H9 (cell line): ENCODE data around the gene STT3A. TPM values are rescaled to one million over a fixed set of nuclear protein-coding genes. Genes with fewer than 3 reads are reported as not detected.

ENCODE experiments used
- DNase-seq: peaks from one replicate; pipeline ENCODE4 v3.0.0-alpha.2; 2017
- H2AFZ ChIP-seq: one replicate; pipeline ENCODE4 v1.6.1; 2013; ENCODE audit warnings: mild to moderate bottlenecking, low read length, control low read depth, moderate library complexity
- H2AK5ac ChIP-seq: 2 replicates; pipeline ENCODE4 v1.6.1; 2013; ENCODE audit warnings: low read length, control low read depth, mixed read lengths; ENCODE audit not compliant: insufficient read length
- H2BK120ac ChIP-seq: one replicate; pipeline ENCODE4 v1.6.1; 2013; ENCODE audit warnings: low read depth, mild to moderate bottlenecking, low read length, control low read depth, inconsistent platforms; ENCODE audit not compliant: poor library complexity, severe bottlenecking
- H2BK12ac ChIP-seq: 2 replicates; pipeline ENCODE4 v1.6.1; 2013; ENCODE audit warnings: low read length, control low read depth, mixed read lengths, low read depth; ENCODE audit not compliant: insufficient read length
- H2BK15ac ChIP-seq: 2 replicates; pipeline ENCODE4 v1.6.1; 2013; ENCODE audit warnings: low read depth, low read length, control low read depth
- H2BK20ac ChIP-seq: one replicate; pipeline ENCODE4 v1.6.1; 2013; ENCODE audit warnings: low read depth, mild to moderate bottlenecking, low read length, control low read depth, inconsistent platforms; ENCODE audit not compliant: poor library complexity, severe bottlenecking
- H2BK5ac ChIP-seq: 2 replicates; pipeline ENCODE4 v1.6.1; 2013; ENCODE audit warnings: low read length, control low read depth, mixed read lengths; ENCODE audit not compliant: insufficient read length
- H3K14ac ChIP-seq: 2 replicates; pipeline ENCODE4 v1.6.1; 2013; ENCODE audit warnings: low read length, control low read depth; ENCODE audit not compliant: insufficient read depth
- H3K18ac ChIP-seq: 2 replicates; pipeline ENCODE4 v1.6.1; 2013; ENCODE audit warnings: low read depth, mild to moderate bottlenecking, mixed read lengths, low read length, control low read depth; ENCODE audit not compliant: insufficient read length
- H3K23ac ChIP-seq: 2 replicates; pipeline ENCODE4 v1.6.1; 2013; ENCODE audit warnings: low read length, control low read depth, mixed read lengths, low read depth; ENCODE audit not compliant: insufficient read length
- H3K23me2 ChIP-seq: 2 replicates; pipeline ENCODE4 v1.6.1; 2013; ENCODE audit warnings: low read depth, mild to moderate bottlenecking, mixed read lengths, low read length, control low read depth; ENCODE audit not compliant: insufficient read length, poor library complexity, severe bottlenecking
- H3K27ac ChIP-seq: 2 replicates; pipeline ENCODE4 v1.5.1; 2013; ENCODE audit warnings: low read length, control low read depth, mixed read lengths, low read depth; ENCODE audit not compliant: insufficient read length
- H3K27me3 ChIP-seq: 2 replicates; pipeline ENCODE4 v1.6.1; 2013; ENCODE audit warnings: low read length, control low read depth, inconsistent platforms; ENCODE audit not compliant: insufficient read depth
- H3K4ac ChIP-seq: 2 replicates; pipeline ENCODE4 v1.6.1; 2013; ENCODE audit warnings: low read depth, mild to moderate bottlenecking, control low read depth, inconsistent platforms, low read length, moderate library complexity
- H3K4me1 ChIP-seq: 2 replicates; pipeline ENCODE4 v1.6.1; 2013; ENCODE audit warnings: low read length, control low read depth, inconsistent platforms; ENCODE audit not compliant: insufficient read depth
- H3K4me2 ChIP-seq: 2 replicates; pipeline ENCODE4 v1.6.1; 2013; ENCODE audit warnings: low read length, control low read depth, mixed read lengths; ENCODE audit not compliant: insufficient read length, insufficient read depth
- H3K56ac ChIP-seq: 2 replicates; pipeline ENCODE4 v1.6.1; 2013; ENCODE audit warnings: low read depth, mild to moderate bottlenecking, mixed read lengths, low read length, control low read depth; ENCODE audit not compliant: insufficient read length
- H3K79me1 ChIP-seq: 2 replicates; pipeline ENCODE4 v1.6.1; 2013; ENCODE audit warnings: low read depth, mild to moderate bottlenecking, moderate library complexity, low read length, control low read depth, inconsistent platforms; ENCODE audit not compliant: insufficient read depth, poor library complexity, severe bottlenecking
- H3K79me2 ChIP-seq: 2 replicates; pipeline ENCODE4 v1.6.1; 2013; ENCODE audit warnings: low read length, control low read depth, inconsistent platforms; ENCODE audit not compliant: insufficient read depth
- H3K9ac ChIP-seq: 2 replicates; pipeline ENCODE4 v1.6.1; 2013; ENCODE audit warnings: low read length, control low read depth, mixed read lengths; ENCODE audit not compliant: insufficient read length; ENCODE audit errors: extremely low read depth
- H3K9me3 ChIP-seq: one replicate; pipeline ENCODE4 v1.6.1; 2013; ENCODE audit warnings: low read depth, low read length, inconsistent platforms; ENCODE audit not compliant: control insufficient read depth
- H3T11ph ChIP-seq: one replicate; pipeline ENCODE4 v1.6.1; 2013; ENCODE audit warnings: mild to moderate bottlenecking, low read length, control low read depth, inconsistent platforms
- H4K20me1 ChIP-seq: one replicate; pipeline ENCODE4 v1.6.1; 2013; ENCODE audit not compliant: control insufficient read depth, insufficient read length, insufficient read depth
- H4K5ac ChIP-seq: 2 replicates; pipeline ENCODE4 v1.6.1; 2013; ENCODE audit warnings: low read depth, mild to moderate bottlenecking, mixed read lengths, low read length, control low read depth; ENCODE audit not compliant: insufficient read length
- H4K8ac ChIP-seq: replicated peaks from 2 replicates; pipeline ENCODE4 v1.6.1; 2013; ENCODE audit warnings: low read length, control low read depth, mixed read lengths, low read depth; ENCODE audit not compliant: insufficient read length
- H4K91ac ChIP-seq: 2 replicates; pipeline ENCODE4 v1.6.1; 2013; ENCODE audit warnings: low read depth, mild to moderate bottlenecking, moderate library complexity, mixed read lengths, low read length, control low read depth; ENCODE audit not compliant: insufficient read length
- H3K27ac Mint-ChIP-seq, 3 experiments: 2 replicates in 2 of 3; 3 replicates in 1 of 3; pipeline ENCODE4 v1.8.0; 2020 to 2021; ENCODE audit warnings: mixed read lengths in 3 of 3, mild to moderate bottlenecking in 1 of 3, moderate library complexity in 1 of 3
- H3K27me3 Mint-ChIP-seq: 2 replicates; pipeline ENCODE4 v1.8.0; 2021; ENCODE audit warnings: low read depth, mild to moderate bottlenecking, moderate library complexity, mixed read lengths
- H3K36me3 Mint-ChIP-seq, 3 experiments: 2 replicates in 2 of 3; 3 replicates in 1 of 3; pipeline ENCODE4 v1.8.0; 2020 to 2021; ENCODE audit warnings: low read depth in 3 of 3, mixed read lengths in 3 of 3; ENCODE audit not compliant: insufficient read depth in 1 of 3
- H3K4me1 Mint-ChIP-seq, 2 experiments: 2 replicates each; pipeline ENCODE4 v1.8.0; 2020; ENCODE audit warnings: mixed read lengths in 2 of 2
- H3K4me3 Mint-ChIP-seq, 2 experiments: 2 replicates in 1 of 2; 3 replicates in 1 of 2; pipeline ENCODE4 v1.8.0; 2020 to 2021; ENCODE audit warnings: mild to moderate bottlenecking in 2 of 2, mixed read lengths in 2 of 2, moderate library complexity in 1 of 2
- H3K9me3 Mint-ChIP-seq, 2 experiments: 2 replicates in 1 of 2; 3 replicates in 1 of 2; pipeline ENCODE4 v1.8.0; 2020; ENCODE audit warnings: mild to moderate bottlenecking in 2 of 2, mixed read lengths in 2 of 2, moderate library complexity in 1 of 2
- CTCF ChIP-seq: fragments of 200-600 bp; sonication (generic); conservative IDR thresholded peaks from 3 replicates; pipeline ENCODE4 v1.8.0; 2021; ENCODE audit warnings: antibody characterized with exemption, mild to moderate bottlenecking
- WGBS: extraction: QIAGEN DNeasy Blood & Tissue Kit; methylation state at CpG from one replicate; pipeline ENCODE4 v1.1.7; 2013; ENCODE audit warnings: missing lambda C conversion rate, low lambda C conversion rate, mixed read lengths; ENCODE audit not compliant: insufficient read length; ENCODE audit errors: extremely low coverage; 5-methylcytosine and 5-hydroxymethylcytosine counted together
- total RNA-seq: library from RNA; stranded (reverse); gene quantifications from 2 replicates; pipeline ENCODE4 v1.2.1, GENCODE V29; 2021

The STT3A gene
- total RNA-seq, 1 experiment from 2014 or later: 128 TPM

- Mint-ChIP-seq H3K27me3 (peaks cover 4% of the 10 kb centered on the region; the same call in 1 of the 2 replicates), H3K4me3 (no peak overlapping the region; a peak in 1 of 5 replicates), H3K4me1 (no peaks in the 10 kb centered on the region), H3K9me3 (peaks cover 52 to 55% of the 10 kb centered on the region in 2 experiments), H3K27ac (no peak overlapping the region), H3K36me3 (peaks cover 19 to 37% (median 29%) of the 10 kb centered on the region in 3 experiments)
- Histone ChIP-seq H3T11ph (no peak overlapping the region), H3K27me3 (no peaks in the 10 kb centered on the region), H2AFZ (no peak overlapping the region), H2BK15ac (no peak overlapping the region), H2BK12ac (no peak overlapping the region), H4K8ac (no peak overlapping the region), H2BK120ac (no peak overlapping the region), H3K27ac (no peak overlapping the region), H3K23ac (no peak overlapping the region), H3K9me3 (peaks cover 25% of the 10 kb centered on the region), H3K4me1 (no peaks in the 10 kb centered on the region), H3K4ac (no peak overlapping the region), H4K91ac (no peak overlapping the region), H2BK20ac (no peak overlapping the region), H4K5ac (no peak overlapping the region), H3K14ac (no peak overlapping the region), H3K4me2 (no peak overlapping the region), H2AK5ac (no peak overlapping the region), H3K23me2 (no peaks in the 10 kb centered on the region), H3K79me2 (no peaks in the 10 kb centered on the region), H2BK5ac (no peak overlapping the region), H3K9ac (no peak overlapping the region), H3K79me1 (no peaks in the 10 kb centered on the region), H4K20me1 (no peaks in the 10 kb centered on the region), H3K18ac (no peak overlapping the region), H3K56ac (no peak overlapping the region)
- DNase-seq: no peak
- WGBS: no CpG with 5 or more reads among the region's 2 CpGs
- no peak for TF ChIP-seq CTCF
Observed at GRCh38 chr11:125552927-125553326, 39.7 kb upstream of the STT3A start.
